Esophagus squamous epithelium (tissue), 5 donors: ENCODE data around the gene NCOR2. TPM values are rescaled to one million over a fixed set of nuclear protein-coding genes. Genes with fewer than 3 reads are reported as not detected.

Experiments
- DNase-seq: peaks from one replicate; lab custom pipeline; 2025; lab: John Stamatoyannopoulos, UW
- H3K27ac ChIP-seq, 4 donors: fragments of 200-600 bp; sonication (generic); one replicate each; pipeline ENCODE4 v1.5.1; 2016 to 2019; ENCODE audit warnings: mild to moderate bottlenecking in 1 of 4
- H3K27me3 ChIP-seq, 4 donors: fragments of 200-600 bp; sonication (generic); 1 replicate in 3 of 4; 2 replicates in 1 of 4; pipeline versions ENCODE4 v1.5.1 to v1.6.0; 2017 to 2021; ENCODE audit warnings: antibody characterized with exemption in 1 of 4
- H3K36me3 ChIP-seq, 3 donors: fragments of 200-600 bp; sonication (generic); one replicate each; pipeline ENCODE4 v1.5.1; 2016 to 2019
- H3K4me1 ChIP-seq, 3 donors: fragments of 200-600 bp; sonication (generic); one replicate each; pipeline ENCODE4 v1.5.1; 2017 to 2019
- H3K4me3 ChIP-seq, 4 donors: fragments of 200-600 bp; sonication (generic); 1 replicate in 3 of 4; 2 replicates in 1 of 4; pipeline ENCODE4 v1.5.1; 2016 to 2019; ENCODE audit warnings: mild to moderate bottlenecking in 2 of 4, moderate library complexity in 1 of 4
- H3K9me3 ChIP-seq, 3 donors: fragments of 200-600 bp; sonication (generic); one replicate each; pipeline ENCODE4 v1.5.1; 2016 to 2019
- CTCF ChIP-seq, 6 experiments: fragments of 450-650 bp in 4 of 6; fragments of 200-600 bp in 2 of 6; sonication (generic) in 2 of 6; IDR thresholded peaks; one replicate each; pipeline ENCODE4 v1.5.1; 2016 to 2019; ENCODE audit warnings: antibody characterized with exemption in 6 of 6, mild to moderate bottlenecking in 4 of 6, moderate library complexity in 4 of 6
- POLR2A ChIP-seq, 4 donors: fragments of 450-650 bp; IDR thresholded peaks; one replicate each; pipeline ENCODE4 v1.6.1; 2017; ENCODE audit warnings: antibody characterized with exemption in 4 of 4, mild to moderate bottlenecking in 4 of 4, moderate library complexity in 3 of 4
- WGBS, 2 donors: methylation state at CpG; one replicate each; pipeline ENCODE4 v1.1.5; 2018; 5-methylcytosine and 5-hydroxymethylcytosine counted together
- intact Hi-C: fragments of 100-400 bp; cut with DNase I; formaldehyde crosslinking; loops from one replicate; pipeline ENCODE4 v1.15.0; 2022
- total RNA-seq, 4 donors: library from RNA; depleted of rRNA; stranded (reverse); fragments of >200 nt; gene quantifications; one replicate each; pipeline ENCODE4 v1.1.0, GENCODE V29; 2016
- donor health status: DM: yes; HTN: yes; CAD: no.

The NCOR2 gene
- total RNA-seq, 4 donors from 2014 or later = 17.7 to 84.1 (median 45.6) TPM

GRCh38 chr12:124593176-124593575, 25.8 kb upstream of the NCOR2 start:
- no peaks in the 10 kb centered on the region for H3K27me3 ChIP-seq
- no peak for DNase-seq
- no peaks in the 10 kb centered on the region for H3K36me3 ChIP-seq
- no peak for TF ChIP-seq CTCF (IDR thresholded peaks at IDR 0.05)
- TF ChIP-seq POLR2A (IDR thresholded peaks at IDR 0.05) = no peak
- intact Hi-C loops = no loop called here
- H3K27ac ChIP-seq = peak overlapping the region in 1 of 4 donors; percentile 34
- H3K4me1 ChIP-seq = peaks cover 14 to 32% (median 20%) of the 10 kb centered on the region in 3 donors
- WGBS, 2 donors = 88 to 89% methylated on average over 8 to 11 of the region's 14 CpGs
- no peaks in the 10 kb centered on the region for H3K9me3 ChIP-seq
- no peak overlapping the region for H3K4me3 ChIP-seq

GRCh38 chr12:124592481-124593160, 25.2 kb upstream of the NCOR2 start:
- intact Hi-C loops = no loop called here
- H3K27ac ChIP-seq = peak overlapping the region in 1 of 4 donors; percentile 36
- no peak for DNase-seq
- no peaks in the 10 kb centered on the region for H3K36me3 ChIP-seq
- H3K4me1 ChIP-seq = peaks cover 14 to 32% (median 20%) of the 10 kb centered on the region in 3 donors
- no peaks in the 10 kb centered on the region for H3K27me3 ChIP-seq
- no peaks in the 10 kb centered on the region for H3K9me3 ChIP-seq
- WGBS, 2 donors = 45 to 48% methylated on average over 15 to 17 of the region's 21 CpGs
- no peak overlapping the region for H3K4me3 ChIP-seq
- no peak for TF ChIP-seq POLR2A (IDR thresholded peaks at IDR 0.05)
- no peak for TF ChIP-seq CTCF (IDR thresholded peaks at IDR 0.05)

DNA sequence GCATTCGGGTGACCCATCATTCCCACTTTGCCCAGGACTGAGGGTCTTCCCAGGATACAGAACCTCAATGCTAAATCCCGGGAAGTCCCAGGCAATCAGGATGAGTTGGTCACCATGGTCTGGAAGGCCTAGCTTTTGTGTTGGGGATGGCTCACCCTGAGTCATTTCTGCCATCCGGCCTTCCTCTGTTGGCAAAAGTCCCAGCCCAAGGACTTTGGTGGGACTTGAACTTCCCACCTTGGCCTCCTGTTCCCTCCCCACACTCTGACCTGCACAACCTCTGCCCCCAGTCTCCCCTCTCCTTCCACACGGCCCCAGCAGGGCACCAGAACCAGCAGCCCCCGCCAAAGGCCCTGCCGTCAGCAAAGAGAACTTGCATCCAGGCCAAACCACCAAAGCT, 24.6 kb upstream of the NCOR2 start:
- Histone ChIP-seq H3K27me3 (no peaks in the 10 kb centered on the region), H3K36me3 (no peaks in the 10 kb centered on the region), H3K27ac (peak overlapping the region in 1 of 4 donors; percentile 36), H3K9me3 (no peaks in the 10 kb centered on the region), H3K4me1 (peaks cover 14 to 32% (median 20%) of the 10 kb centered on the region in 3 donors), H3K4me3 (no peak overlapping the region)
- DNase-seq = no peak
- intact Hi-C loops = no loop called here
- WGBS, 2 donors = 27 to 58% methylated on average over 4 of the region's 6 CpGs
- TF ChIP-seq POLR2A (IDR thresholded peaks at IDR 0.05) = no peak

DNA sequence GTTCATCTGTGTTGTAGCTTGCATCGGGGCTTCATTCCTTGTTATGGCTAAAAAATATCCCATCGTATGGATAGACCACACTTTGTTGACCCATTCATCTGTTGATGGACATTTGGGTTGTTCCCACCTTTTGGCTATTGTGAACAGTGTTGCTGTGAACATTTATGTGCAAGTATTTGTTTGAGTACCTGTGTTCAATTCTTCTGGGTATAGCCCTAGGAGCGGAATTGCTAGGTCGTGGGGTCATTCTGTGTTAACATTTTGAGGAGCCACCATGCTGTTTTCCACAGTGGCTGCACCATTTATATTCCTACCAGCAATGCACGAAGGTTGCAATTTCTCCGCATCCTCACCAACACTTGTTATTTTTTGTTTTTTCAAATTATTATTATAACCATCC, 23.0 kb upstream of the NCOR2 start:
- intact Hi-C loops = no loop called here
- H3K9me3 ChIP-seq = no peaks in the 10 kb centered on the region
- H3K4me3 ChIP-seq = no peak overlapping the region
- TF ChIP-seq CTCF (IDR thresholded peaks at IDR 0.05) = no peak
- no peak for TF ChIP-seq POLR2A (IDR thresholded peaks at IDR 0.05)
- H3K36me3 ChIP-seq = no peaks in the 10 kb centered on the region
- H3K27me3 ChIP-seq = peaks cover 0 to 3% (median 0%) of the 10 kb centered on the region in 4 donors
- H3K27ac ChIP-seq = no peak overlapping the region
- H3K4me1 ChIP-seq = peaks cover 14 to 32% (median 20%) of the 10 kb centered on the region in 3 donors
- 95 to 100% methylated on average over 6 of the region's 6 CpGs for WGBS, 2 donors
- DNase-seq = no peak

GRCh38 chr12:124588751-124589267, 21.4 kb upstream of the NCOR2 start:
- intact Hi-C loops = no loop called here
- 18 to 20% methylated on average over 9 of the region's 9 CpGs for WGBS, 2 donors

More at GRCh38 chr12:124588751-124589267, 21.4 kb upstream of the NCOR2 start:
- no peak for TF ChIP-seq CTCF (IDR thresholded peaks at IDR 0.05)
- Histone ChIP-seq H3K4me1 (peaks cover 14 to 32% (median 20%) of the 10 kb centered on the region in 3 donors), H3K9me3 (no peaks in the 10 kb centered on the region), H3K27me3 (peaks cover 0 to 3% (median 0%) of the 10 kb centered on the region in 4 donors), H3K27ac (peak overlapping the region in 3 of 4 donors; percentile 20 to 53 (median 44)), H3K36me3 (no peaks in the 10 kb centered on the region), H3K4me3 (peak overlapping the region in 1 of 4 donors; percentile 33)
- DNase-seq = no peak
